NCI-H69 (cell line): ENCODE data around the gene PRIM2.
A peak's percentile ranks its signal among the peaks of the same experiment; 100 is the strongest.
"Not testable (repeated sequence)": the region's sequence is repeated elsewhere in the genome, so short reads cannot be mapped to it uniquely, and the experiment has no call there.

ENCODE experiments used
- DNase-seq: peaks from one replicate; lab custom pipeline; 2025; lab: John Stamatoyannopoulos, UW

PRIM2 gene, protein sequence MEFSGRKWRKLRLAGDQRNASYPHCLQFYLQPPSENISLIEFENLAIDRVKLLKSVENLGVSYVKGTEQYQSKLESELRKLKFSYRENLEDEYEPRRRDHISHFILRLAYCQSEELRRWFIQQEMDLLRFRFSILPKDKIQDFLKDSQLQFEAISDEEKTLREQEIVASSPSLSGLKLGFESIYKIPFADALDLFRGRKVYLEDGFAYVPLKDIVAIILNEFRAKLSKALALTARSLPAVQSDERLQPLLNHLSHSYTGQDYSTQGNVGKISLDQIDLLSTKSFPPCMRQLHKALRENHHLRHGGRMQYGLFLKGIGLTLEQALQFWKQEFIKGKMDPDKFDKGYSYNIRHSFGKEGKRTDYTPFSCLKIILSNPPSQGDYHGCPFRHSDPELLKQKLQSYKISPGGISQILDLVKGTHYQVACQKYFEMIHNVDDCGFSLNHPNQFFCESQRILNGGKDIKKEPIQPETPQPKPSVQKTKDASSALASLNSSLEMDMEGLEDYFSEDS

DNA sequence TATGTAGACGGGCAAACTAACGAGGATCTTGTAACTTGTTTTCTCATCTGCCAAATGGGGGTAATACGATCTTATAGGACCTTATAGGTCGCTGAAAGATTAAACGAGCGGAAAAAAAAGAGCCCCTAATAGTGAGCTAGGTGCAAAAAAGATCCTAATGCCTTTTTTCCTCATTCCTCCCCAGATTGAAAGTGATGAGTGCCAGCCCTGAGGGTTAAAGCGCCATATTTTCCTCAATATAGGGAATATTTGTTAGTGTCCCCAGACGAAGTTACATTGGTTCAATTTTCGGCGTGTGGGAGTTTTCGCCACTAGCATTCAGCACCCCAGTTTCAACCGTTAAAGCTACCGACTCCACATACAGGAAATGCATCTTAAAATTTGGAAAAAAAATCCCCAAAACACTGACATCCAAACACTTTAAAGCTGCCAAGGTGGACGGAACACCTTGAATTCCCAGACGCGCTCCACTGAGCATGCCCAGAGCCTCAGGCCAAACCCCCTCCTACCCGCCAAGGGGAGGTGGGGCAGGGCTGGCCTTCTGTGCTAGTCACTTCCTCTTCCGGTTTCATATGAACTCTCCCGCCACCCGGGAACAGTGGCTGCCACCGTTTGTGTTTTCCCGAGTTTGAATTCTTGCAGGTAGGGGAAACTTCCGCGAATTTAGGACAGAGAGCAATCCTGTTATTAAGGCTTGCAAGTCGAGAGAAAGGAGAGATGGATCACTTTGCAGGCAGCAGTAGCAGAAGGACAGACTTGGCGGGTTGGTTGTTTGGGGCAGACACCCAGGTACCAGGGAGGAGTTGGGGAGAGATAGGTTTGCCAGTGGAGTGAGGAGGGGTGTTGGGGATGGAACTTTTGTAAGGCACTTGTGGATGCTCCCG, at the start of gene PRIM2:
Gene PRIM2, plus strand, starts transcription at position 571 of the 884 bp plus-strand sequence. CDS start 816 bp downstream, outside the sequence.
- peak; percentile 94 for DNase-seq

DNA sequence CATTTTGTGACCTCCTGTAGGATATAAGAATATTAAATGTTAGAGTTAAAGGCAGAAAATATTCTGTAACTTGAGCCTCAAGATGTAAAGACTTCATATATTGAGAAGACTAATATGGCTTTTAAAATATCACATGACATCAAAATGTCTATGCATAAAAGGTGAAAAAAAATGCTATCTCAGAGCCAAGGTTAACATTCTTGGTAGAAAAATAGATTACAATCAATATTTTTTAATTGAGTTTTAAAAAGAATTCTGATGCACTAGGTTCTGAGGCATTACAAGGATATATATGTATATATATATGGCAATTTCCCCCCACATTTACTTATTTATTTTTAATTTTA, 49.2 kb upstream of the PRIM2 start:
- no peak for DNase-seq

DNA sequence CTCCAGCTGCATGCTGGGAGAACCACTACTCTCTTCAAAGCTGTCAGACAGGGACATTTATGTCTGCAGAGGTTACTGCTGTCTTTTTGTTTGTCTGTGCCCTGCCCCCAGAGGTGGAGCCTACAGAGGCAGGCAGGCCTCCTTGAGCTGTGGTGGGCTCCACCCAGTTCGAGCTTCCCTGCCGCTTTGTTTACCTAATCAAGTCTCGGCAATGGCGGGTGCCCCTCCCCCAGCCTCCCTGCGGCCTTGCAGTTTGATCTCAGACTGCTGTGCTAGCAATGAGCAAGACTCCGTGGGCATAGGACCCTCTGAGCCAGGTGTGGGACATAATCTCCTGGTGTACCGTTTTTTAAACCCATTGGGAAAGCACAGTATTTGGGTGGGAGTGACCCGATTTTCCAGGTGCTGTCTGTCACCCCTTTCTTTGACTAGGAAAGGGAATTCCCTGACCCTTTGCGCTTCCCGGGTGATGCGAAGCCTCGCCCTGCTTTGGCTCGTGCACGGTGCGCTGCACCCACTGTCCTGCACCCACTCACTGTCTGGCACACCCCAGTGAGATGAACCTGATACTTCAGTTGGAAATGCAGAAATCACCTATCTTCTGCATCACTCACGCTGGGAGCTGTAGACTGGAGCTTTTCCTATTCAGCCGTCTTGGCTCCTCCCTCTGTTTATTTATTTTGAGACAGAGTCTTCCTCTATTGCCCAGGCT, 43.2 kb upstream of the PRIM2 start:
- not testable (repeated sequence) for DNase-seq

DNA sequence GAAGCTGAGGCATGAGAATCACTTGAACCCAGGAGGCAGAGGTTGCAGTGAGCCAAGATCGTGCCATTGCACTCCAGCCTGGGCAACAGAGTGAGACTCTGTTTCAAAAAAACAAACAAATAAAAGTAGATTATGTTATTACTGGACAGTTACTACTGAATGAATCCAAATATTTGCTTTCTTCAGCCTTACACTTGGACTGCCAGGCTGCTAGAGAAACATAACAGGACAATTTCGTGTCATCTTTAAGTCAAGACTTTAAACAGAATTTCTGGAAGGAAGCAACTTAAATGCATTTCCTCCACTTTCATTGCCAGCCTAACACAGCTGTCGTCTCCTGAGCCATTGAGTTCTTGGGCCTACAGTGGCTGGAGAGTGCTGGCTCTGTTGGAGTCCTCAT, 42.0 kb upstream of the PRIM2 start:
- no peak for DNase-seq

DNA sequence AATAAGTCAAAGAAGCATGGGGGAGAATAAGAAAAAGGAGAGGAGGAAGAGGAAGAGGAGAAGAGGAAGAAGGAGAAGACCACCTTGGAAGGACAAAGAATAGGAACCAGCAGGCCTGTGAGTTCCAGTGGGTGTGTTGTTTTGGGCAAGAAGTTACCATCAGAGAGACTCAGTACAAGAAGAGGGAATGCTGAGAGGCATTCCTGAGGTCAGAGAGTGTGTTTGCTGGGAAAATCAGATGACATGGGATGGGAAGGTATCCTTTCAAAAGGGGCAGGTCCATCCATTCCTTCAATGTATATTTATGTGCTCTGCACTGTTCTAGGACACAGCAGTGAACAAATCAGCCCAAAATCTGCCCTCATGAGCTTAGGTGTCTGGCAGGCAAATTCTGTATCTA, 40.5 kb upstream of the PRIM2 start:
- no peak for DNase-seq

DNA sequence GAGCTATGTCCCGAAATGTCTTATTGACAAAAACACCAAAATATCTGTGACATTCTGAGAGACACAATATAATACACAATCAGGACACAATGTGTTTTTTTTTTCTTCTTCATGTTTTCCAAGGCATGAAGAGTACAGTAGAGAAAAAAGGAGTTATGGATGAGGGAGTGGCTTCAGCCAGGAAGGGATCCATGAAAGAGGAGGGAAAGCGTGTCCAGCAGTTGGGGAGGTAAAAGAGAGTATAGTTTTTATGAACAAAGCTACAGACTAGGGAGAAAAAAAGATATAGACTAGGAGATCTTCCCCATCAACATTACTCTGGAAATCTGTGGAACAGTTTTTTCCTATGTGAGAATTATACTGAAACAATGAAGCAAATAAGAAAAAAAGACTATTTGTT, 38.9 kb upstream of the PRIM2 start:
- DNase-seq, result no peak

DNA sequence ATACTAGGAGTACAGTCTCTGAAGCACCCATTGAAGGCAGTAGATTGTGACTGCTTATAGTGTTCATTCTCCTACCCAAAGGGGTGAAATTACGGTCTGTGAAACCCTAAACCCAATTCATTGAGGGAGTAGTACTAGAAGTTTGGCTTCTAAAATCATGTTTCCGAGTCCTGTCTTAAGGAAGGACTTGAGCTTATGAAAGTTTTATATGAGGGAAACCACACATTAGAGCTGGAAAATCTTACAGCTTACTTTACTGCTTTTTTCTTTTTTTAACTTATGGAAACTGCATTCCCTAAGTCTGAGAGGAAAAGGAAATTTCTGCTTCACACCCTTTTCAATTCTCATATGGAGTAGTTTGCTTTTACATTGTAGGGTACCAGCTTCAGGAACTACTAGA, 38.4 kb upstream of the PRIM2 start:
- DNase-seq, result no peak

DNA sequence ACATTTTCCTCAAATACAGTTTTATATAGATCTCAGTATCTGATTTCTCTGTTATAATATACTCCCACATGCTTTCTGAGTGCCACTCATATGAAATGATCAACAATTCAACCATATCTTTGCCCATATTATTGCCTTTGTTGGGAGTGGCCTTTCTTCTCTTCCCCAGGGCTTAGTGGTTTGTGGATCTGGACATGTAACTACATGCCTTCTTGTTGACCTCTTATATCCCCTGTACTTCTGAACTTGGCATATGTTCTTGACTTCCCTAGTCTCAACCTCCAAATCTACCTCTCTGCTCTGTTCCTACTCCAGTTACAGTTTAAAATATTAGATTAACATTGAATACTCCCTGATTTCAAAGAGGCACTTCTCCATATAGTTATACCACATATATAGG, 34.3 kb upstream of the PRIM2 start:
- no peak for DNase-seq

DNA sequence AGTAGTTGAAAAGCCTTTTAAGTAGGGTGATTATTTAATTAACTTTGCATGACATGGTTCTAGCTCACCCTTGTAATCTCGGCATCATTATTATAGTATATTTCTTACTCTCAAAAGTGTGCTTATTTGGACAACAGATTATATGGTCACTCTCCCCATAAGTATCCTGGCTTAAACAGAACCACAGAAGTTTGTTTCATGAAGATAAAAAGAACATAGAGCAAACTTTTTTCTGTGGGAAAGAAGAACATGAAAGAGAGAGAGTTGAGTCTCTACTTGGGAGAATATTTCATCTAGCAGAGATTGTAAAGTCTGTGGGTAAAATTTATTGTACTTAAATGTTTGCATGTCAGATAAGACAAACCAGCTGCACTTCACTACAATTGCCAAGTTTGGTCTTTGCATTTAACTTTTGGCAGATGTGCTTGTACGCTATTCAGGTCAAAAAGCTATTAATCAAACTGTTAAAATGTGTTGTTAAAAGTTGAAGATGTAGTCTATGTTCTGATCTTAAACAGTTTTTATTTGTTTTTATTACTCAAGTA, 33.4 kb upstream of the PRIM2 start:
- DNase-seq, result no peak

DNA sequence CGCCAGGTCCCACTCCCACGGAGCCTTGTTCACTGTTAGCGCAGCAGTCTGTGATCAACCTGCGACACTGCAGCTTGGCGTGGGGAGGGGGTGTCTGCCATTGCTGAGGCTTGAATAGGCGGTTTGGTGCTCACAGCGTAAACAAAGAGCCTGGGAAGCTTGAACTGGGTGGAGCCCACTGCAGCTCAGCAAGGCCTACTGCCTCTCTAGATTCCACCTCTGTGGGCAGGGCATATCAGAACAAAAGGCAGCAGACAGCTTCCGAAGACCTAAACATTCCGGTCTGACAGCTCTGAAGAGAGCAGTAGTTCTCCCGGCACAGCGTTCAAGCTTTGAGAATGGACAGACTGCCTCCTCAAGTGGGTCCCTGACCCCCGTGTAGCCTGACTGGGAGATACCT, 29.3 kb upstream of the PRIM2 start:
- peak; percentile 65 for DNase-seq

DNA sequence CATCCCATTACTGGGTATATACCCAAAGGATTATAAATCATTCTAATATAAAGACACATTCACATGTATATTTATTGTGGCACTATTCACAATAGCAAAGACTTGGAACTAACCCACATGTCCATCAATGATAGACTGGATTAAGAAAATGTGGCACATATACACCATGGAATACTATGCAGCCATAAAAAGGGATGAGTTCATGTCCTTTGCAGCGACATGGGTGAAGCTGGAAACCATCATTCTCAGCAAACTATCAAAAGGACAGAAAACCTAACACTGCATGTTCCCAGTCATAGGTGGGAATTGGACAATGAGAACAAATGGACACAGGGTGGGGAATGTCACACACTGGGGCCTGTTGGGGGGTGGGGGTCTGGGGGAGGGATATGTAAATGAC, 24.0 kb upstream of the PRIM2 start:
- DNase-seq, result not testable (repeated sequence)

DNA sequence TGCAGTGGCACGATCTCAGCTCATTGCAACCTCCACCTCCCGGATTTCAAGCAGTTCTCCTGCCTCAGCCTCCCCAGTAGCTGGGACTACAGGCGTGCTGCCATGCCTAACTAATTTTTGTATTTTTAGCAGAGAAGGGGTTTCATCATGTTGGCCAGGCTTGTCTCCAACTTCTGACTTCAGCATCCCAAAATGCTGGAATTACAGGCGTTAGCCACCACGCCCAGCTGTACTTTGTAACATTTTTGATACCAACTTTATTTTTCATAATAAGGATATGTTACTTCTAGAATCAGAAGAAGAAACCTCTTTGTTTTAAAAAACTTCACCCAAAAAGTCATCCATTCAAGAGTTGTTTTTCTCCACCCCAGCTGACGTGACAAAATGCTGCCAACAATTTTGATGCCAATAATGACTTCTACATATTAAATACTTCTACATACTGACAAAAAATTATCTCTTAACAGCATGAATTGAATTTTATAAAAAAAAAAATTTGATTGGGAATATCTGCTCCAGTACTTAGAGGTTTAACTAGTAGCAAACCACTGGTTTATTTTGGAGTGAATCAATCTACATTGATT, 22.5 kb upstream of the PRIM2 start:
- DNase-seq, result no peak

DNA sequence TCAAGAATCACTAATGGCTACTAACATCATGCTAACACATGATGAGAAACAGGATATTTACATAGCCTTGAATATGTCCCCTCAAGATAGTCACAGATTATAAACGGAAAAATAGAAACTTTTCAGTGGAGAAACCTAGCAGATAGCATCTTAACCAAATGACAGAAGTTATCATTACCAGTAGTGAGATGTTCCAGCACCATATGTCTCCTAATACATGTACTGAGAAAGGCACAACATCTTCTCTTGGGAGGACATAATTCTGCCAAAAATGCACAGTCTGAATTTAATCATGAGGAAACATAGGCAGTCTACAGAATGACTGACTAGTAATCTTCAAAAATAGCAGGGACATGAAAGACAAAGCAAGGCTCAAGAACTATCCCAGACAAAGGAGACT, 19.9 kb upstream of the PRIM2 start:
- no peak for DNase-seq

DNA sequence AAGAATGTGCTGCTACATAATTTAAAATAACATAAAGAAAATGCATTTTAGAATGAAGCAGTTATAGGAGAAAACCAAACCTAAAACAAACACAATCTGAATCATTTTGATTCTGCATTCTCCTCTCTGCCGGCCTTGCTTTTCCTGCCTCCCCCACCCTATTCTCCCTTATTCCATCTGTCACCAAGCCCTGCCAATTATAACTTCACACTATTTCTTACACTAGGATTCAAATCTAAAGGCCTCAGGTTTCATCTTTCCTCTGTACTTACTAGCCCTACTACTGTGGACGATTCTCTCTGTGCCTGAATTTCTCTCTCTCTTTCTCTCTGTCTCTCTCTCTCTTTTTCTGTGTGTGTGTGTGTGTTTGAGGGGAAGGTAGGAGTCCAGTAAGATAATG, 18.7 kb upstream of the PRIM2 start:
- DNase-seq, result peak; percentile 22

DNA sequence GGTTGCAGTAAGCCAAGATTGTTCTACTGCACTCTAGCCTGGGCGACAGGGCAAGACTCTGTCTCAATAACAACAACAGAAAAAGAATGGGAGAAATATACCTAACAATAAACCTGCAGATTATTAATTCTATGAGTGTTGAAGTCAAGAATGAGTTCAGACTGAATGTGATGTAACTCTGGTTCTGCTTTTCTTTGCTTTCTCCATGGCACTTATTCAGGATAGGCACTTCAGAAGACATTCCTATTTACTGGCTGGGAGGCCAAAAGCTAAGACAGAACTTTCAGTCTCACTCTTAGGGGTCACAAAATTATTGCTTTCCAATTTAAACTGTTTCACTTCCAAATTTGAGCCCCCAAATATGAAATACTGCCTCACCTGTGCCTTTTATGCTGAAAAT, 15.7 kb upstream of the PRIM2 start:
- DNase-seq, result no peak

DNA sequence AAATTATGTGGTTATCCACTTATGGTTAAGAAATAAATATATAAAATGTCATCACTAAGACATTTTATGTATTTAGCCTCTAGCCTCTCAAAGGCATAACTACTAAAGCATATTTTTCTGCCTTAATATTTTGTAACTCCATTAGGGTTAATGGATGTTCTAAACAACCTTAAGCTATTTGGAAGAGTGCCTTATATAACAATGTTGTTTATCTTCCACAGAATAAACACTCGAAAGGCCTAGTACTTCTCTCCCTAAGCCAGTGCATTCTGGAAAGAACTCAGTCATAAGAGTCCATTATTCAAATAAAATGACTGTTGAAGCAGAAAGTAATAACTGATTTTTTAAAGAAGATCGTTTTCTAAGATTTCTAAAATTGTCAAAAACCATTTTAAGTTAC, 15.0 kb upstream of the PRIM2 start:
- no peak for DNase-seq

DNA sequence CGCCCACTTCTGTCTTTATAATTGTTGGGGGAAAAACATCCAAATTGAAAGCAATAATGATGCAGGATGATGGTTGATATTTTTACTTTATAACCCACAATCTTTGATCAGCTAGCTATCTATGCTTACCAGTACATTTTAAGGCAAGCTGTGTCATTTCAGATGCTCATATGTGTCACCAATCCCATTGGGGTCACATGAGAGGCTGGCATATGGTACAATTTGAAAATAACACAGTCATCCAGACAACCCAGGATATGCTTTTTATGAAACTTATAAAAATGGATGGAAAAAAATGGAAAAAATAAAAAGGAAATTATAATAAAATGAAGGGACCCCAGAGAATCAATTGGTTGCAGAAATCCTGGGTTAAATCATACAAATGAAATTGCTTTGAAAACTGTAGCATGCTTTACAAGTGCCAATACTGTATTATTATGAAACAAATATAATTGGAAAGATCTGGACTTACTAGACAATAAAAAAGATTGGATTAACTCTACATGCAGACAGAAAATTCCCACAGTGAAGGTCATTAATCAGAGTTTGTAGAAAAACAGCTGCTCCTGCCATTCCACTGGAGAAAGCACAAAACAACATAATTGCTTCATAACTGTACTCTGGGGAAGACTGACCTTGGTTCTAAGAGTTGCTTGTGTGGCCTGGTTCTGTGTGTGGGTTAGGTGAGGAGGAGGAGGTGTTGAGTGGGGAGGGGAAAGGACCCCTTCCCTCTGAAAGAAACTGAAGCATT, 13.3 kb upstream of the PRIM2 start:
- no peak for DNase-seq

DNA sequence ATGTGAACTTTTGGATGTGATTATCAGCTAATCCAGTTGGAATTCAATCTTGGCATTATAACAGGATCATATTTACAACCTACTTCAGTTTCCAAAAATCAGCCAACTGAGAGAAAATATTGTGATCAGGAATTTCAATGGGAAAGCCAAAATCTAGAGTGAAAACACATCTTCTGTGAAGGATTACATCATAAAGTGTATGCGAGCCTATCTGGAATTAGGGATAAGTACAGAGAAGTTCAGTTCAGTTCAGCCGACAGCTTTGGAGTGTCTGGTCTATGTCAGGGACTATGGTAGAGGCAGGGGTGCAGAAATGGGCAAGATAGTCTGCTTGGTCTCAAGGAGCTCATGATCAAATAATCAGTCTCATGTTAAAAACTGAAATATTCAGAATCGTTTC, 12.3 kb upstream of the PRIM2 start:
- no peak for DNase-seq

DNA sequence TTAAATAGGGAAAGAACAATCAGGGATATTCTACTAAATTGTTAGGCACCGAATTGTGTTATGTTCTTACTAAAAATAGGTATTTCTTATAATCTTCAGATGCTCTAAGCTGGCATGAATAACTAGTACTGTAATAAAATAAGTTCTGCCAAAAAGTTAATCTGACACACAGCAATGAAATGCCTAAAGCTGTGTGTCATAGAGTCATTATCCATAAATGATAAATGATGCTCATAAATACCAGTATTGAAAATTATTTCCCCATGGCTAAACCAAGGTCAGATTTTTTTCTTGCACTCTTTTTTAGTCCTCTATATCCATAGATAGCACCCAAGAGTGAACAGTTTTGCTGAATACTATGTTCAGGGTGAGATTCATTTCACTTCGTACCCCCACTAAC, 11.7 kb upstream of the PRIM2 start:
- no peak for DNase-seq

DNA sequence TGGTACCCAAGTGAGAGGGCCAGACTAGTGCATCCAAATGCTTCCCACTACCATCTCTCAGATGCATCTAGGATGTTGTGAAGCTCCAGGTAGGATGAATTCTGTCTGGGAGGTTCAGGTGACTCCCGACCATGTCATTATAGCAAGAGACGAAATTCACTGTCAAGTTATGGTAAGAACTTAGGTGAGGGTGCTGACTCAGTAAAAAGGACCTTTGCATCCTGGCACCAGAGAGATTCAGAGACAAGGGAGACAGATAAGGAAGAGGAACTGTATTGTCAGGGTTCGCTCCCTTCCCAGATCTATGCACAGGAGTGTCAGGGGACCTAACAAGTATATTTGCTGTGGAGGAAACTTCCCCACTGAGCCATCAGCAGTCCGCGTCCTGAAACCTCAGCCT, 11.2 kb upstream of the PRIM2 start:
- DNase-seq, result no peak

DNA sequence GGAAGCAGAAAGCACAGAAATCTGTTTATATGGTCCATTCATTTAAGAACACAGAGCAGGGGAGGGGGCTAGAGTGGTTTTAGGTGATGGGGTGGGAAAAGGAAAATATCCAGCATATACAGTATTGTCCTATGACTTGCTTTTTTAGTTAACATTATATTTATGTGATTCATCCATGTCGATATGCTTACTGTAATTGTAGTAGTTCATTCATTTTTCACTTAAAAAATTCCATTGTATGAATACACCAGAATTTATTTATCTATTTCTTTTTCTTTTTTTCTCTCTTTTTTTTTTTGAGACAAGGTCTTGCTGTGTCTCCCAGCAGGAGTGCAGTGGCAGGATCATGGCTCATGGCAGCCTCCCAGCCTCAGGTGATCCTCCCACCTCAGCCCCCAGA, 9.6 kb upstream of the PRIM2 start:
- DNase-seq, result no peak
